HT-29 (cell line): Measurements from ENCODE around the gene ASB10. TPM values are rescaled to one million over a fixed set of nuclear protein-coding genes. Genes with fewer than 3 reads are reported as not detected.
A peak's percentile ranks its signal among the peaks of the same experiment; 100 is the strongest.

Source experiments
- DNase-seq: peaks from one replicate; pipeline ENCODE4 v3.0.0-alpha.2; 2015; ENCODE audit warnings: low spot score
- total RNA-seq: library from RNA; depleted of rRNA; stranded (reverse); fragments of >200 nt; shearing (Covaris generic); gene quantifications from 2 replicates; pipeline ENCODE4 v1.2.3, GENCODE V29; 2014; rRNA removed

ASB10 gene, protein sequence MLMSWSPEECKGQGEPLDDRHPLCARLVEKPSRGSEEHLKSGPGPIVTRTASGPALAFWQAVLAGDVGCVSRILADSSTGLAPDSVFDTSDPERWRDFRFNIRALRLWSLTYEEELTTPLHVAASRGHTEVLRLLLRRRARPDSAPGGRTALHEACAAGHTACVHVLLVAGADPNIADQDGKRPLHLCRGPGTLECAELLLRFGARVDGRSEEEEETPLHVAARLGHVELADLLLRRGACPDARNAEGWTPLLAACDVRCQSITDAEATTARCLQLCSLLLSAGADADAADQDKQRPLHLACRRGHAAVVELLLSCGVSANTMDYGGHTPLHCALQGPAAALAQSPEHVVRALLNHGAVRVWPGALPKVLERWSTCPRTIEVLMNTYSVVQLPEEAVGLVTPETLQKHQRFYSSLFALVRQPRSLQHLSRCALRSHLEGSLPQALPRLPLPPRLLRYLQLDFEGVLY
- total RNA-seq = not detected in 2 replicates

- no peak for DNase-seq
Observed at GRCh38 chr7:151186640-151187408, at the start of gene ASB10. TSS of gene ASB10 (minus strand) at chr7:151187250. CDS start at chr7:151187130, 120 bp downstream.

GRCh38 chr7:151236406-151236805, 49.4 kb upstream of the ASB10 start:
- no peak for DNase-seq

- no peak for DNase-seq
Observed at GRCh38 chr7:151235091-151235787, 48.2 kb upstream of the ASB10 start.

DNA sequence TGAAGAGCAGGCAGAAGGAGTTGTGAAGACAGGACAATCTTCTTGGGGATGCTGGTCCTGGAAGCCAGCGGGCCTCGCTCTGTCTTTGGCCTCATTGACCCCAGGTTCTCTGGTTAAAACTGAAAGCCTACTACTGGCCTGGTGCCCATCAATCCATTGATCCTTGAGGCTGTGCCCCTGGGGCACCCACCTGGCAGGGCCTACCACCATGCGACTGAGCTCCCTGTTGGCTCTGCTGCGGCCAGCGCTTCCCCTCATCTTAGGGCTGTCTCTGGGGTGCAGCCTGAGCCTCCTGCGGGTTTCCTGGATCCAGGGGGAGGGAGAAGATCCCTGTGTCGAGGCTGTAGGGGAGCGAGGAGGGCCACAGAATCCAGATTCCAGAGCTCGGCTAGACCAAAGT, 46.8 kb upstream of the ASB10 start:
- DNase-seq = no peak

DNA sequence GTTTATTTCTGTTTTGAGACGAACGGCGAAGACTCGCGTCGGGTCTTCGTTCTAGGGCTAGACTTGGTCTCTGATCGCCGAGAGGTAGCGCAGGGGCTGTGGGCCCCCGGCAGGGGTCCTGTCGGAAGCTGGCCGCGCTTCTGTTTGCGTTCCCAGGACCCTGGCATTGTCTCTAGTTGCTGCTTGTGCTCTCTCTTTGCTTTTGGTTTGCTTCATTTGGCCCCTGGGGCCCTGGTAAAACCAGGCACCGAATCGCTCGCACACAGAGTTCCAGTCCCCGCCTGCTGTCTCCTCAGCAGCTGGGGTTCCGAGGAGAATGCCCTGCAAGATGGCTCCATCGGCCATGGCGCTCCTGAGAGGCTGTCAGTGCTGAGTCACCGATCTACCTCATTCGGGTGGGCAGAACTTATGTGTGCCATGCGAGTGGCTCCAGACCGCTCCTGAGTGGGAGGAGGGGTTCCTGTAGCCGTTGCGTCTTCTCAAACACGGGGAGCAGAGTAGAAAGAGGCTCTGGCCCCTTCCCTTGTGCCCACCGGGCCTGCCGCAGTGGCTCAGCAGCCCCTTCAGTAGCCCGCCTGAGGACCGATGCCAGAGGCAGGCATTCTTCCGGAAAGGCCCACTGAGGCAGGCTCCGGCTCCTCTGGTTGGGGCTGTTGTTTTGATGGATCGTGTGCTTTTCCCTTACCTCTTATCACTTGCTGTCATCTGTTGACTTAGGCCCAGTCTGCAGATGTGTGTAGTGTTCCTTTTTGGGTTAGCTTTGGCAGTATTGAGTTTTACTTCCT, 46.1 kb upstream of the ASB10 start:
- peak; percentile 50 for DNase-seq

GRCh38 chr7:151232091-151232916, 45.3 kb upstream of the ASB10 start, which contains the start of gene CHPF2:
TSS of gene CHPF2 (plus strand) at chr7:151232483. CDS start at chr7:151234012, 1,529 bp downstream.
- DNase-seq = peak; percentile 95

GRCh38 chr7:151231080-151231479, 44.0 kb upstream of the ASB10 start:
- no peak for DNase-seq

GRCh38 chr7:151229249-151229648, 42.2 kb upstream of the ASB10 start:
- no peak for DNase-seq

GRCh38 chr7:151228024-151228866, 41.2 kb upstream of the ASB10 start:
- no peak for DNase-seq

GRCh38 chr7:151226875-151227782, 40.1 kb upstream of the ASB10 start, which contains the start of gene ABCF2:
TSS of gene ABCF2 (minus strand) at chr7:151227205. CDS start at chr7:151226458, 747 bp downstream.
- peak; percentile 100 for DNase-seq

DNA sequence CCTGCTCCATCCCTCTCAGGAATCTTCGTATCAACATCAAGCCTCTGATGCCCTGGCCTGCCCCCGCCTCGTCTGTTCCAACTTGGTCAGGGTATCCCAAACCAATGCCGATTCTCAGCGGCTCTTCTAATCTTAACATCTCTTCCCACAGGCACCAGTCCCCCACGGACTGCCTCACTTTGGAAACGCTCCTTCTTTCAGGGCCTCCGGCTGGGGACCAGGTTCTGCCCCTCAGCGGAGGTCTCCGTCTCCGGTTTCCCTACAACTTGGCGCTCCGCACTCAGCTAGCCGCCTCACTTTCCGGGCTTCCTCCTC, 39.5 kb upstream of the ASB10 start:
- DNase-seq = no peak

GRCh38 chr7:151225948-151226510, 39.0 kb upstream of the ASB10 start:
- DNase-seq = no peak

GRCh38 chr7:151223728-151224127, 36.7 kb upstream of the ASB10 start:
- DNase-seq = no peak

DNA sequence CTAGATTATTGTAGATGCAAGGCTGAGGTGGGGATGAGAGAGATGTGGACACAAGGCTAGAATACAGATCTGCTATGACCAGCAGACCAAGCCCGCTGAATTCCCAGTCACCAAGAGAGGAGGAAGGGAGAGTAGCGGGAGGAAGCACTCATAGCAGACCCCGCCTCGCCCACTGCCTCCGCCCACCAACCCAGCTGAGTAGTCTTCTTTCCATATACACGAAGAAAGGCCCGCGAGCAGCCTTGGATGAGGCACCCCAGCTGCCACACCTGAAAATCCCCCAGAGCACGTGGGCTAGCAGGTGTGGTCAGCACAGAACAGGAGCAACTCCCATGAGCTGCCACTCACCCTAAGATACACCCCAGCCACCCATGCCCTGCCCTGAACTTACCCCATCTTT, 31.1 kb upstream of the ASB10 start:
- DNase-seq = no peak

- DNase-seq = no peak
Observed at GRCh38 chr7:151215396-151215795, 28.3 kb upstream of the ASB10 start.

GRCh38 chr7:151213826-151214225, 26.8 kb upstream of the ASB10 start:
- no peak for DNase-seq

- no peak for DNase-seq
Observed at GRCh38 chr7:151212626-151213025, 25.6 kb upstream of the ASB10 start.
